IPS-11a (cell line): ENCODE results near the gene DCTN5.
A peak's percentile ranks its signal among the peaks of the same experiment; 100 is the strongest.

Experiments used
- H3K4me3 ChIP-seq: one replicate; pipeline ENCODE4 v1.5.1; 2013; ENCODE audit warnings: low read depth, low read length, control low read depth

Gene DCTN5

DNA sequence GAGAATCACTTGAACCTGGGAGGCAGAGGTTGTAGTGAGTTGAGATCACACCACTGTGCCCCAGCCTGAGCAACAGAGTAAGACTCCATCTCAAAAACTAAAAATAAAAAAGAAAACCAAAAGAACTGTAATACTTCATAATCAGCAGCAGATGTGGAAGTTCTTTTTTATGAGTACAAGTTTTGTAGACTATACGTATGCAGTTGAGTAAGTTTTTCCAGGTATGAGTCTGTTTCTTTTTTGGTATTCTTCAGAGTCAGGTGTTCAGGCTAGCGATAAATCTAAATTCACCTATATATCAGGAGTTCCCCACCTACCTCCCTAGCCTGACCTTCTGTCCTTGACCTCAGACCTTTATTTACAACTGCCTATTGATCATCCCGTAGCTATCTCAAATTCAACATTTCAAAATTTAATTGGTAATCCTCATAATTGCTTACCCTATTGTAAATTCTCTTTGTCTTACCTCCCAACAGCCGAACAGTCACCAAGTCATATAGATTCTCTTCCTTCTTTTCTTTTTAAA lies 10.7 kb downstream of the DCTN5 start:
- H3K4me3 ChIP-seq: no peak overlapping the region

GRCh38 chr16:23663918-23664317 lies 22.7 kb downstream of the DCTN5 start:
- no peak overlapping the region for H3K4me3 ChIP-seq

DNA sequence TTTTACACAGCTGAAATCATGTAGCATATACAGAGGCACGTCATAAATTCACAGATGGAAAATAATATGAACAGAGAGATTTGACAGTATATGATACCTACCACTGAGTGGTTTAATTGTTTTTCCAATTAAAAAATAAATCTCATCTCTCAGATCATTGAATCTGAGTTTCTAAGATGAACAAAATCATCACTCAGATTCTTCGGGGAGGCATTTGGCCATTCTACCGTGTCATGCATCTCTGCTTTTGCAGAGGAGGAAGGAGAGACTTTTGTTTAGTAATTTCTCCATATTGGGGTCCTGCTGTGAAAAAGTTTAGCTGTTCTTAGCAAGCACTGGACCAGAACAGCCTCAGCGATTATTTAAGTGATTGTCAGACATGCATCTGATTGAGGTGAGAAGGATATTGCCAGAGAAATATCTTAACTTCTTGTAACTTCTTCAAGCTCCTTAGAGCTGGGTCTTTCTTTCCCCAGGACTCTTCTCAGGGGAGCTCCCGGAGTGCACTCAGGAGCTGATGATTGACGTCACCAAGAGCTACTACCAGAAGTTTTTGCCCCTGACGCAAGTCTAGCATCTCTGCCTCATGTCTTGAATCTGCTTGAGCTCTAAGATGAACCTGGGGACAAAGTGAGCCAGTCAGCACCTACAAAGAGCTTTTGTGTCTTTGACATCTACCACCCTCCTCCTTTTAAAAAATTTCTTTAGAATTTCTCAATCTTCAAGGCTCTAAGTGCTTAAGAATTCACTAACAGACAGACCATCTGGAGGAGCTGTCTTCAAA lies 25.5 kb downstream of the DCTN5 start:
- H3K4me3 ChIP-seq: no peak overlapping the region

- no peak overlapping the region for H3K4me3 ChIP-seq
Observed at GRCh38 chr16:23667355-23667659, 26.0 kb downstream of the DCTN5 start.

DNA sequence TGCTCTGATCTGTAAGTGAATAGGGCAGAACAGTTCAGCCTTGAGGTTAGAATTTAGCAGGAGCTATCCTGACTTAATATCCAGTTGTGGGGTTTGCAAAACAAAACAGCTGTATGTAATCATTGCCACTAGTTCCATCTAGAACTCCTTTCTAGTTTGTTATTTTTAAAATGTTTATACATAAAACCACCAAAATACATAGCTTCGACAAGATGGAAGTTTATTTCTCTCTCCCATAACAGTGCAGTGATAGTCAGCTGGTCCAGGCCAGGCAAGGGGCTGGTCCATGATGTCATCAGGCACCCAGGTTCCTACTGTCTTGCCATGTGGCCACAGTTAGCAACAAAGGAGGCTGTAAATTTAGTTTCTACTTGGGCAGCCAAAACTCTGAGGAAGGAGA lies 27.0 kb downstream of the DCTN5 start:
- no peak overlapping the region for H3K4me3 ChIP-seq

- H3K4me3 ChIP-seq: no peak overlapping the region
Observed at GRCh38 chr16:23668873-23669272, 27.6 kb downstream of the DCTN5 start.

DNA sequence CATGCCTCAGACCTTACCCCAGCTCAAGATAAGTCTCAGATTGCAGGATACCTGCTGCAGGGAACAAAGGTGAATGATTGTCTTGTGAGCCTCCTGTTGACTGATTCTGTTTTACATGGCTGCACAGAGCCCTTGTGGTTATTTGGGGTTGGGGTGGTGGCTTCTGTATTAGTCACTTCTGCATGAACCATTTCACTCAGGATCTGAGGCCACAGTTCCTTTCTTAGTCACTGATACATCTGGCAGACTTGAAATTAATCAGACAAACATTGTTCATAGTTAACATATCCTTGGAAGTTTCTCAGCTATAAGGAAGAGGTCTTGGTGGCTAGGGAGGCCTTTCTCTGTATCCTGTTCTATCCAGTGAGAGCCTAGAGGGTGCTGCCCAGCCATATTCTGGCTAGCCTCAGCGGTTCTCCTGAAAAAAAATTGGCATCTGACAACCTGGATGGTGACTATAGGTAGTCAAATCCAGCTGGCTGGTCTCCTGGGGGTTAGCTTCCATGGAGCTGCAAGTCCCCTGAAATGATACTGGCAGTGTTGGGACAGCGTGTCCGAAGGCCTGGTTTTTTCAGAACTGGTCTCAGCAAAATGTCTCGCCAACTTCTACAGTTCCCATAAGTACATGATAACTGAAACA lies 29.0 kb downstream of the DCTN5 start:
- H3K4me3 ChIP-seq: no peak overlapping the region

DNA sequence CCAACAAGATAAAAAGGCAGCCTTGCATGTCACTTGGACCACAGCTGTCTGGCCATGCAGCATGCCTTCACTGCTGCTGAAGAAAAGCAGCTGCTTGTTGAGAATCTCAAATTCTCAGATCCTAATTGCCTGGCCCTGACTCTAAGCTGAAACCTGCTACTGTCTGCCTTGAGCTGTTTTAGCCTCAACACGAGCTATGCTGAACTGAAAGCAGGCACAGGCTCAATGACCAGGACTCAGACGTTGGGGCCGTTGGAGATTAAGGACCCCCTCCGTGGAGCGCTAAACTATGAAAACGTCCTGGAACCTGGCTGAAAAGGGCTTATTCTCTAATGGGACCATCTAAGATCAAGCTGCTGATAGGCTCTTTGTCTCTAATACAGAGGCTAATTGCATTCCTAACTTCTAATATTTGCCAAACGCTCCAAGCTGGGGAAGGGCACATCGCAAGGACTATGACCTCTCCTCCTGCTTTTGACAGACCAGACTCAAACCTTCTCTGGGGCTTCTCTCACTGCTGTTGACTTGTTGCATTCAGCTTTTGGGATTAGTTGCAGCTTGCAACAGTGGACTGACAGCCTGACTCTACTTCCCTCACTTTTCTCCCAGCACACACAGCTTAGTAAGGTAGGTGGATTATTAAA lies 32.8 kb downstream of the DCTN5 start:
- H3K4me3 ChIP-seq: no peak overlapping the region

GRCh38 chr16:23676924-23677480 lies 35.7 kb downstream of the DCTN5 start:
- no peak overlapping the region for H3K4me3 ChIP-seq

DNA sequence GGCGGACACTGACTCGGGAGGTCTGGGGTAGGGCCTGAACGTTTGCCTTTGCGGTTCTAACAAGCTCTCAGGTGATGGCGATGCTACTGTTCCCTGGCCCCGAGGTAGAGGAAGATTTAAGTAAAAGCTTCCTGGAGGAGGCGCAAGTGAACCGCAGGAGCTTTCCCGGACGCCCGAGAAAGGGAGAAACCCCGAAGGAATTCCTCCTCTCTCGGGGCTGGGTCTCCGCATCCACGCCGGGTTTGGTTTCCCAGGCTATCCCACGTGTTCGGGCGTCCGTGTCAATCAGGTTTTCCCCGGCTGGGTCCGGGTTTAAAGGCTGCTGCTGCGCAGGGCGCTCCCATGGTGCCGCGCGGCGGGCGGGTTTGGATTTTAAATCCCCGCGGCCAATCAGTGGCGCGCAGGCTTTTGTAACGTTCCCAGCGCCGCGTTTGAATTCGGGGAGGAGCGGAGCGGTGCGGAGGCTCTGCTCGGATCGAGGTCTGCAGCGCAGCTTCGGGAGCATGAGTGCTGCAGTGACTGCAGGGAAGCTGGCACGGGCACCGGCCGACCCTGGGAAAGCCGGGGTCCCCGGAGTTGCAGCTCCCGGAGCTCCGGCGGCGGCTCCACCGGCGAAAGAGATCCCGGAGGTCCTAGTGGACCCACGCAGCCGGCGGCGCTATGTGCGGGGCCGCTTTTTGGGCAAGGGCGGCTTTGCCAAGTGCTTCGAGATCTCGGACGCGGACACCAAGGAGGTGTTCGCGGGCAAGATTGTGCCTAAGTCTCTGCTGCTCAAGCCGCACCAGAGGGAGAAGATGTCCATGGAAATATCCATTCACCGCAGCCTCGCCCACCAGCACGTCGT lies 37.4 kb downstream of the DCTN5 start, which contains the start of gene PLK1:
Gene PLK1, plus strand, starts transcription at position 460 of the 844 bp plus-strand sequence. Its CDS starts 44 bp downstream, at position 504.
- peak within 1 kb of the TSS; percentile 100 for H3K4me3 ChIP-seq

DNA sequence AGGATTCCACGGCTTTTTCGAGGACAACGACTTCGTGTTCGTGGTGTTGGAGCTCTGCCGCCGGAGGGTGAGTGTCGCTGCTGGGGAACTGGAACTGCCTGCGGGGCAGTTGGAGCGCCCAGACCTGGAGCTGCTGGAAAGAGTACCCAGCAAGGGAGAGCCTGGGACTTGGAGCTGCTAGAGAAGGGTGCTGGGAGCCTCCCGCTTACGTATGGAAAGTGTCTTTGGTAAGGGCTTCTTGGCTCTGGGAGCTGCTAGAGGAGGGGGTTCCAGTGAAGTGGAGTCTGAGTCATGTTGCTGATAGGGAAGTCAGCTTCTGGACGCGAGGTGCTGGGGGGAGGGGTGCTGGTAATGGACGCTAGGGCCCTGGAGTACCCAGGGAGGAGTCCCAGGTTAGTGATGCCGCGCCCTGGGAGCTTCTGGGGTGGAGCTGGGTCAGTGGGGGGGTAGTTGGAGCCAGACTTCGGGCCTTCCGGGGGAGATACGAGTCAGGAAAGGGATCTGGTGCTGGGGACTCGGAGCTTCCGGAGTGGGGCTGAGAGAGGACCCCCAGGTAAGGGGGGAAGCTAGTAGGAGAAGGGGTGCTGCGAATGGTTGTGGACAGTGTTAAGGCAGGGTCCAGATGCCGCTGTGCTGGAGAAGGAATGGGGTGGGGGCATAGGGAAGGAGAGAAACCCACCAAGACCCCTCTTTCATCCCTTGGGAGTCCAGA lies 38.2 kb downstream of the DCTN5 start:
- H3K4me3 ChIP-seq: peak overlapping the region; percentile 100

GRCh38 chr16:23679986-23680336 lies 38.7 kb downstream of the DCTN5 start:
- peak overlapping the region; percentile 100 for H3K4me3 ChIP-seq

GRCh38 chr16:23682181-23682580 lies 40.9 kb downstream of the DCTN5 start:
- H3K4me3 ChIP-seq: no peak overlapping the region

DNA sequence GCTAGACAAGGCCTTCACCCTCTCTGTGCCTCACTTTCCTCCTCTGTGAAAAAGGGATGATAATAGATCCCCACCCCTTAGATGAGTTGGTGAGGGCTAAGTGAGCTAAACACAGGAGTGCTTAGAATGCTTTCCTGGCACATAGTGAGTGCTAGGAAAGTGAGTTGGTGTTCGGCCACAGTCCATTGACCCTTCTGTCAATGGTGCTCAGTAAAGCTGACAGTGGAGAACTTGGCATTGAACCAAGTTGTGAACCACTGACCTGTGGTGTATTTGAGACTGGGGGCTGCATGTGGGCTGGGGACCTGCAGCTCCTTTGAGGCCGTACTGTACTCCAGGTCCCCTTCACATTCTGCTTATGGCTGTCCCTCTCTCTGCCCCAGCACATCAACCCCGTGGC lies 42.2 kb downstream of the DCTN5 start:
- H3K4me3 ChIP-seq: no peak overlapping the region

DNA sequence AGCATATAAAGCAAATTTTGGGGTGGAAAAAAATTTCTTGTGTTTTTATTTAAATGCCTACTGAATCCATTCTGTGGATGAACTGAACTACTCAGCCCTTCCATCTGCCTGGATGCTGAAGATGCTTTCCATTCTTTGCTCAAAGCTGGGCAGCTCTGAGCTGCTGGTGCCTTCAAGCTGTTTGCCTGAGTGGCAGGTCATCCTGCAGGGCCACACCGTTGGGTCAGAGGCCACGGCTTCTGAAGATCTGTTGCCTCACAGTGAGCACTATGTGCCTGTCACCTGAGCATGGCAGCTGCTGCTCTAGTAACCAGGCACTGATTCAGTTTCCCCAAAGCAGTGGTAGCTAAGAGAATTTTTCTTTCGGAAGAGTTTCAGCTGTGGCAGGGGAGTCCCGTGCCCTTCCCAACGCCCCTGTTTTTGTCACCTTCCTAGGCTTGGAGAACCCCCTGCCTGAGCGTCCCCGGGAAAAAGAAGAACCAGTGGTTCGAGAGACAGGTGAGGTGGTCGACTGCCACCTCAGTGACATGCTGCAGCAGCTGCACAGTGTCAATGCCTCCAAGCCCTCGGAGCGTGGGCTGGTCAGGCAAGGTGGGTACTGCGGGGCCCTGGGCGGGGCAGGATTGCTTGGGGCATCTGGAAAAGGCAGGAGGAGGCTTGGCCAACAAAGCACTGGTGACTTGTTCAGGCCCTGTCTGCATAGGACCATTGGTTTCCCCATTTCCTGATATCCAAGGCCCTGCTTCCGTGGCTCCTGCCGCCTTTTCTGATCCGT lies 46.0 kb downstream of the DCTN5 start:
- H3K4me3 ChIP-seq: no peak overlapping the region

DNA sequence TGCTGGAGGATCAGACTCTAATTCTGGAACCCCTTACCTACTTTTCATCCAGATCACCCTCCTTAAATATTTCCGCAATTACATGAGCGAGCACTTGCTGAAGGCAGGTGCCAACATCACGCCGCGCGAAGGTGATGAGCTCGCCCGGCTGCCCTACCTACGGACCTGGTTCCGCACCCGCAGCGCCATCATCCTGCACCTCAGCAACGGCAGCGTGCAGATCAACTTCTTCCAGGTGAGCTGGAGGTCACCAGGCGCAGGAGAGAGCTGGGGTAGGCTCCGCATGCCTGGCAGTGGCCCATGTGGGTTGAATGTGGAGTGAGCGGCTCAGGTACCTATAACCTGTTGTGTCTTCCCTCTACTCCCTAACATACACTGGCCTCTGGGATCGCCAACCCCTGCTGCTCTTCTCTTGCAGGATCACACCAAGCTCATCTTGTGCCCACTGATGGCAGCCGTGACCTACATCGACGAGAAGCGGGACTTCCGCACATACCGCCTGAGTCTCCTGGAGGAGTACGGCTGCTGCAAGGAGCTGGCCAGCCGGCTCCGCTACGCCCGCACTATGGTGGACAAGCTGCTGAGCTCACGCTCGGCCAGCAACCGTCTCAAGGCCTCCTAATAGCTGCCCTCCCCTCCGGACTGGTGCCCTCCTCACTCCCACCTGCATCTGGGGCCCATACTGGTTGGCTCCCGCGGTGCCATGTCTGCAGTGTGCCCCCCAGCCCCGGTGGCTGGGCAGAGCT lies 48.3 kb downstream of the DCTN5 start:
- no peak overlapping the region for H3K4me3 ChIP-seq

DNA sequence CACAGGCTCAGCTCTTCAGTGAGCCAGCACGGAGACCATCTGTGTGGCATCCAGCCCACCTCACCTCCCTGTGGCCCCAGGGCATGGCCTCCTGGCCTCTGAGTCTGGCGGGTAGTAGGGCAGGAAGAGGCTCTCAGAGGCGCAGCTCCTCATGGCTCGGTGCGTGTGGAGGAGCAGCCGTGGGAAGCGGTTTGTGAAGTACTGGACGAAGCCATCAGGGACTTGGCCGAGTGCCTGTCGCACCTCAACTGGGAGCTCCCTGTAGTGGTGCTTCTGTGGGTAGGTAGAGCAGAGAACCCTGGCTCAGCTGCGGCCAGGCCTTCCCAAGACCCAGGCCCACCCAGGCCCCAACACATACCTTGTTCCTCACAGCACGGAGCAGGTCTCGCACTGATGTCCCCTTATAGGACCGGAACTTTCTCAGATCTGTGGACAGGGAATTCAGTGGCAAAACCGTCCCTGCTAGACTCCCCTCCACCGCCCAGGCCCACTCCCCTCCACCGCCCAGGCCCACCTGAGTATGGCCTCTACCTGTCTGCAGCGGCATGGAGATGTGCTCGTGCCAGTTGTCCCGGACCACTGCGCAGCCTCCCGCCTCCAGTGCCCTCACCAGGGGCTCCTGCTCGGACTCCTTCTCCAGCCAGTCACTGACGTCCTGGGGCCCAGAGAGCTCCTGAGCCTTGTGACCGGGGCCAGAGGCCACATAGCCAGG lies 49.7 kb downstream of the DCTN5 start:
- no peak overlapping the region for H3K4me3 ChIP-seq
